ENCODE results near the gene NPHP4. TPM values are rescaled to one million over a fixed set of nuclear protein-coding genes. Genes with fewer than 3 reads are reported as not detected.

Gene NPHP4
- total RNA-seq, 4 donors from 2014 or later: 1.1 to 10.4 (median 1.8) TPM

DNA sequence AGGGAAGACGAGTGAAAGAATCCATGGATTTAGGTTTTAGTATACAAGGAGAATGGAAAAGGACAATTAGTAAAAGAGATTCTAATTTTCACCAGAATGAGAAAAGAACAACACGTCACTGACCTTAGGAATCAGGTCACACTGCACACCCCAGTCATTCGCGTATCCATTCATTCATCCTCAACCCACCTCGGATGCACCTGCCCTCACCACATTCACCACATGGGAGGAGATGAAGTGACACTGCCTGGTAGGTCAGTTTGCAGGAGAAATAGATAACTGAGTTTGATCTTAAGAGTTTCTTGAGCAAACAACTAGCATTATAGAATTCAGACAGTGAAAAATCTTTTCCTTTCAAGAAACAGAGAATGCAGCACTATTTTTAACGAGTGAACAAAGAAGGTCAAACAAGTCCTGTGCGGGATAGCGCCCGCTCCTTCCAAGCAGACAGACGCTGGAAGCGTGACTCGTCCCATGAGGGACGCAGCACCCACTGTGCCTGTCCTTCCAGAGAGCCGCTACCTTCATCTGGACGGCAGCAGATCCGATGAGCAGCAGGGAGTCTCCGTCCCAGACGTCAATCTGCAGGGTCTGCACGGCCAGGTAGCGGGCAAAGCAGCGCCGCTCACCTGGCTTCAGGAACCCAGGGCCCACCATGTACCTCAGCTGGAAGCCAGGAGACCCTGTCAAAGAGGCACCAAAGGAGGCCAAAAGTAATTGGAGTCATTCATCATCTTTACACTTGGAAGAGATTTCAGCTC lies 101.7 kb downstream of the NPHP4 start:
- peak overlapping the region in 1 of 4 donors; percentile 14 for H3K27ac ChIP-seq
- ATAC-seq: no peak
- in situ Hi-C loops (cut with MboI; ENCODE audit: low sequenced_read_pairs in 4 of 4): no loop called here

GRCh38 chr1:5889901-5890300 lies 102.3 kb downstream of the NPHP4 start:
- intact Hi-C loops (cut with DNase I; ENCODE audit: low total_unique reads): no loop called here
- no peaks in the 10 kb centered on the region for H3K4me1 ChIP-seq
- TF ChIP-seq POLR2A (IDR thresholded peaks at IDR 0.05): no peak
- TF ChIP-seq, protein P1, sequence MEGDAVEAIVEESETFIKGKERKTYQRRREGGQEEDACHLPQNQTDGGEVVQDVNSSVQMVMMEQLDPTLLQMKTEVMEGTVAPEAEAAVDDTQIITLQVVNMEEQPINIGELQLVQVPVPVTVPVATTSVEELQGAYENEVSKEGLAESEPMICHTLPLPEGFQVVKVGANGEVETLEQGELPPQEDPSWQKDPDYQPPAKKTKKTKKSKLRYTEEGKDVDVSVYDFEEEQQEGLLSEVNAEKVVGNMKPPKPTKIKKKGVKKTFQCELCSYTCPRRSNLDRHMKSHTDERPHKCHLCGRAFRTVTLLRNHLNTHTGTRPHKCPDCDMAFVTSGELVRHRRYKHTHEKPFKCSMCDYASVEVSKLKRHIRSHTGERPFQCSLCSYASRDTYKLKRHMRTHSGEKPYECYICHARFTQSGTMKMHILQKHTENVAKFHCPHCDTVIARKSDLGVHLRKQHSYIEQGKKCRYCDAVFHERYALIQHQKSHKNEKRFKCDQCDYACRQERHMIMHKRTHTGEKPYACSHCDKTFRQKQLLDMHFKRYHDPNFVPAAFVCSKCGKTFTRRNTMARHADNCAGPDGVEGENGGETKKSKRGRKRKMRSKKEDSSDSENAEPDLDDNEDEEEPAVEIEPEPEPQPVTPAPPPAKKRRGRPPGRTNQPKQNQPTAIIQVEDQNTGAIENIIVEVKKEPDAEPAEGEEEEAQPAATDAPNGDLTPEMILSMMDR (IDR thresholded peaks at IDR 0.05 in 4 of 5, conservative IDR thresholded peaks at IDR 0.05 in 1 of 5): no peak
- H3K27ac ChIP-seq: peak overlapping the region in 1 of 4 donors; percentile 17
- H3K4me3 ChIP-seq: no peak overlapping the region
- no peak for DNase-seq
- H3K36me3 ChIP-seq: no peaks in the 10 kb centered on the region
- ATAC-seq: no peak
- H3K27me3 ChIP-seq: no peaks in the 10 kb centered on the region
- in situ Hi-C loops (cut with MboI; ENCODE audit: low sequenced_read_pairs in 4 of 4): no loop called here
- no peaks in the 10 kb centered on the region for H3K9me3 ChIP-seq

More for the DNA sequence above, 101.7 kb downstream of the NPHP4 start:
- Histone ChIP-seq H3K4me3 (no peak overlapping the region), H3K36me3 (no peaks in the 10 kb centered on the region), H3K9me3 (no peaks in the 10 kb centered on the region), H3K4me1 (no peaks in the 10 kb centered on the region), H3K27me3 (no peaks in the 10 kb centered on the region)
- TF ChIP-seq, protein P1 (IDR thresholded peaks at IDR 0.05 in 4 of 5, conservative IDR thresholded peaks at IDR 0.05 in 1 of 5): no peak
- TF ChIP-seq POLR2A (IDR thresholded peaks at IDR 0.05): no peak
- intact Hi-C loops (cut with DNase I; ENCODE audit: low total_unique reads): no loop called here
- DNase-seq: no peak

- DNase-seq: no peak
These were observed 102.8 kb downstream of the NPHP4 start for GRCh38 chr1:5889462-5889861.

DNA sequence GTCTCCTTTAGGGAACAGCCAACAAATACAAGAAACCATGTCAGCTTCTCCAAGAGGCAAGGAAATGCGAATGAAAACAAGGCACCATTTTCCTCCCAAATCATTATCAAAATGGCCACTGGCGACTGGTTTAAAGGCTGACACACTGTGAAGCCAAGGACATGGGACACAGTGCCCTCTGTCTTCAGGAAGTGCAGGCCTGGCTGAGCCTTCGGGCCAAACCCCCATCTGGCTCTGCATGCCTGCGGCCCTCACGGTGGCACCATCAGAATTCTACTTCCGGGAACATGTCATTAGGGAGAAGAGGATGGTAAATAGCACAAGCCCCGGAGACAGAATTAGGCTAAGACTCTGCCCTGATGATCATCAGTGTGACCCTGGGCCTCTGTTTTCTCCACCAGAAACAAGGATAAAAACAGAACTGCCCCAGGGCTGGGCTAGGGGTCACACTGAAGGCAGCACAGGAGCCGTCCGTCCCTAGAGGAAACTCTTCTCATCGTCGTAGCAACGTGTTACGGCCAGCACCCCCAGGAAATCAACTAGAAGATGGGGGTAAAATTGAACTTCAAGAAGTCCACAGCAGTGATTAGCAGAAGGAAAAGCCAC lies 103.5 kb downstream of the NPHP4 start:
- intact Hi-C loops (cut with DNase I; ENCODE audit: low total_unique reads): no loop called here

More at GRCh38 chr1:5889462-5889861, 102.8 kb downstream of the NPHP4 start:
- H3K36me3 ChIP-seq: no peaks in the 10 kb centered on the region
- no peaks in the 10 kb centered on the region for H3K4me1 ChIP-seq
- H3K4me3 ChIP-seq: no peak overlapping the region
- in situ Hi-C loops (cut with MboI; ENCODE audit: low sequenced_read_pairs in 4 of 4): no loop called here
- H3K27ac ChIP-seq: peak overlapping the region in 2 of 4 donors; percentile 17 to 22
- H3K27me3 ChIP-seq: no peaks in the 10 kb centered on the region
- H3K9me3 ChIP-seq: no peaks in the 10 kb centered on the region
- no peak for TF ChIP-seq POLR2A (IDR thresholded peaks at IDR 0.05)
- TF ChIP-seq, protein P1 (IDR thresholded peaks at IDR 0.05 in 4 of 5, conservative IDR thresholded peaks at IDR 0.05 in 1 of 5): no peak
- ATAC-seq: no peak
- intact Hi-C loops (cut with DNase I; ENCODE audit: low total_unique reads): no loop called here

More for the DNA sequence above, 103.5 kb downstream of the NPHP4 start:
- TF ChIP-seq, protein P1 (IDR thresholded peaks at IDR 0.05 in 4 of 5, conservative IDR thresholded peaks at IDR 0.05 in 1 of 5): no peak
- TF ChIP-seq POLR2A (IDR thresholded peaks at IDR 0.05): no peak
- Histone ChIP-seq H3K9me3 (no peaks in the 10 kb centered on the region), H3K4me1 (no peaks in the 10 kb centered on the region), H3K27ac (peak overlapping the region in 1 of 4 donors; percentile 25), H3K27me3 (no peaks in the 10 kb centered on the region), H3K4me3 (no peak overlapping the region), H3K36me3 (no peaks in the 10 kb centered on the region)
- DNase-seq (no peak), ATAC-seq (no peak)
- in situ Hi-C loops (cut with MboI; ENCODE audit: low sequenced_read_pairs in 4 of 4): no loop called here
